ENCODE data around the gene SIM1.
A peak's percentile ranks its signal among the peaks of the same experiment; 100 is the strongest.

SIM1 gene

DNA sequence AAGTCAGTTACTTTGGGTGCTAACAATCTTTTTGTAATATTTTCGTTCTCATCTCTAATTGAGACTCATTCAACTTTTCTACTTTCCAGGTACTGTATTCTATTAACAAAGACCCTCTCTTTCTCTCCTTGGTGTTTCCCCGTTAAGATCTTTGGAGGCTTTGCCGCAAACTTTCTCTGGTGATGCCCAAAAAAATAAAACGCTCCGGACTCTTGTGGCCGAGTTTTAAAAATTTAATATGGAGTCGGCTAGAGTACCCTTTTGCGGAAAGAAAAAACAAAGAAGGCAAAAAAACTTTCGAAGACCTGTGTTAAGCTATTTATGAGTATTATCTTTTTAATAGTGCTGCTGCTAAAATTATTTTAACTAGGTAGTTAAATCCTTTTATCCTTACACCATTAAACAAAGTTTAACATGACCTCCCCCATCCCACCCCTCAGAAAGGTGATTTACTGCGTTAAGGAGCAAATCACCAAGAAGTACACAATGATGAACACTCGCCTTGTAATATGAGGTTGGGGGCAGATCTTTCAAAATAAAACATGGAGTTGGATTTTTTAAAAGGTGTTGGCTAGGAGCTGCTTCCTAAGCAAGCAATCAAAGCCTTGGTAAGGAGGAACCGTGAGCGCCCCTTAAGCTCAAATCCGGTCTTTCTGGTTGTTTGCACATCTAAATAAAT lies 10.0 kb downstream of the SIM1 start:
- peaks cover 89% of the 10 kb centered on the region for H3K27me3 ChIP-seq (ENCODE audit: insufficient read depth, low read length)
- no peak overlapping the region for H3K4me3 ChIP-seq (ENCODE audit: low read depth, low read length)
- H3K79me2 ChIP-seq (ENCODE audit: control insufficient read depth, insufficient read depth, low read length, unreplicated experiment), result no peaks in the 10 kb centered on the region
- no peaks in the 10 kb centered on the region for H3K4me1 ChIP-seq (ENCODE audit: control insufficient read depth, insufficient read depth, low read length, unreplicated experiment)
- no peak overlapping the region for H2AFZ ChIP-seq (ENCODE audit: low read length, unreplicated experiment)
- H3K36me3 ChIP-seq (ENCODE audit: insufficient read depth, low read length), result no peaks in the 10 kb centered on the region
- H3K27ac ChIP-seq (ENCODE audit: low read depth, low read length), result no peak overlapping the region

DNA sequence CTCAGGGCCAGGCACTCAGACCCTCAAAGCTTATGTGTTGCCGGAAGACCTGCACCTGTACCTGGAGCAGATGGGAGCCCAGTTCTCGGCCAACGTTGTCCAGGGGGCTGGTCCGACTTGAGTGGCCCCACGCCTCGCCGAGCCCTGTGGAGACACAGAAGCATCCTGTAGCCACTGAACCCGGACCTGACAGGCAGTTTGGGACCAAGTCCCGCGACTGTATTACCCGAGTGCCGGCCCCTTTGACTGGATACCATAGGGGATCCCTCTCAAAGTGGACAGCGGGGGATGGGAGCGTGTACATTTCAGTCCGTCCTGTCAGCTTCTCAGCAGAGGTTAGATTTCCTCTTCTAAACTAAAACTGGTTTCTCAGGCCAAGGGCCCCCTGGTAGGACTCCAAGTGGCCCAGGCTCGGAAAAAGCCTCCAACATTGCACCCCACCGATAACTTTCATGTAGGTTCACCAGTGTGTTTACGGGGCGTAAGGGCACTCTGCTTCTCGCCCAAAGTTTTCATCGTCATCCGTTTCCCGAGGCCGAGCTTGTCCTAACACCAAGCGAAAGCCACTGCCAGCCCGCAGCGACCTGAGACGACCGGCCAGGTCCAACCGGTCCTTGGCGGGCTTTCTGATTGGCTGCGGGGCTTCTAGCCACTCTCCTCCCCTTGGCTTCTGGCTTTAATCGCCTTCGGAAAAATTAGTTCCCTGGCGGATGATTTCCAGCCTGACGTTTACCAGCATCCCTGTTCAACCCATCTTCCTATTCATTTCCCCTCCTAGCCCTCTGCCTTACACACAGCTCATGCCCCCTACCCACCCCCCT lies 10.8 kb downstream of the SIM1 start:
- Histone ChIP-seq H2AFZ (ENCODE audit: low read length, unreplicated experiment) (no peak overlapping the region), H3K4me3 (ENCODE audit: low read depth, low read length) (no peak overlapping the region), H3K4me1 (ENCODE audit: control insufficient read depth, insufficient read depth, low read length, unreplicated experiment) (no peaks in the 10 kb centered on the region), H3K27me3 (ENCODE audit: insufficient read depth, low read length) (peaks cover 89% of the 10 kb centered on the region), H3K79me2 (ENCODE audit: control insufficient read depth, insufficient read depth, low read length, unreplicated experiment) (no peaks in the 10 kb centered on the region), H3K36me3 (ENCODE audit: insufficient read depth, low read length) (no peaks in the 10 kb centered on the region), H3K27ac (ENCODE audit: low read depth, low read length) (no peak overlapping the region)

DNA sequence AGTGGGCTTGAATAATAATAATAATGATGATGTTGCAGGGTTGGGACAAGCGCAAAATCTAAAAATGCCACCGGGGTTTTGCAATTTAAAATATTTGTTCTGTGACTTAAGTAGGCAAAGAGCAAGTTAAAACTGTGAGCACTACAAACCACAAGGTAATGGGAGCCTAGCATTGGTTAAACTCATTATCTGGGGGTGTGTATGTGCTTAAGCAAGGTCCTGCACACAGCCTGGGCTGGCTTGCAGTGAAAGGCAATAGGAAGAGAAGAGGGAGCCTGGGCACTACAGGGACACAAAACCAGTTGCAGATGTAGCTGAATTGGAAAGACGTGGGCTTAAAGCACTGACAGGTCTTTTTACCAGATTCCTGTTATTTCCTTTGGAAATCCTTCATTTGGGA lies 11.7 kb downstream of the SIM1 start:
- Histone ChIP-seq H3K4me1 (ENCODE audit: control insufficient read depth, insufficient read depth, low read length, unreplicated experiment) (no peaks in the 10 kb centered on the region), H3K27ac (ENCODE audit: low read depth, low read length) (no peak overlapping the region), H3K27me3 (ENCODE audit: insufficient read depth, low read length) (peaks cover 89% of the 10 kb centered on the region), H3K79me2 (ENCODE audit: control insufficient read depth, insufficient read depth, low read length, unreplicated experiment) (no peaks in the 10 kb centered on the region), H3K36me3 (ENCODE audit: insufficient read depth, low read length) (no peaks in the 10 kb centered on the region), H3K4me3 (ENCODE audit: low read depth, low read length) (no peak overlapping the region), H2AFZ (ENCODE audit: low read length, unreplicated experiment) (no peak overlapping the region)

DNA sequence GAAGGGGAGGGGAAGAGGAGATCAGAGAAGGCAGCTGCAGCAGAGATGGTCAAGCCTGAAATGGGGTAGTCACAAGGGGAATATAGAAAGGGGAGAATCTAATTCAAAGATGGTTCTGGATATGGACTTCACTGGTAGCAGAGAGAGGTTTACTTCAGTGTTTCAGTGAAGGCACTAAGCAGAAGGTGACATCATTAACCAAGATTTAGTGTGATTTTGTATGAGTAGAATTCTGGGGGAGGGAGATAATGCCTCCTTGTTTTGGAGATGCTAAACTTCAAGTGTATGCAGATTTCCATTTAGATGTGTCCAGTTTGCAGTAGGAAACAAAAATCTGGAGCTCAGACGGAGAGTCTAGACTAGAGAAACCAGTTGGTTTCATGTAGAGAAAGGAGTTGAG lies 13.1 kb downstream of the SIM1 start:
- H3K4me3 ChIP-seq (ENCODE audit: low read depth, low read length), result no peak overlapping the region
- no peak overlapping the region for H3K27ac ChIP-seq (ENCODE audit: low read depth, low read length)
- H3K36me3 ChIP-seq (ENCODE audit: insufficient read depth, low read length), result no peaks in the 10 kb centered on the region
- H3K4me1 ChIP-seq (ENCODE audit: control insufficient read depth, insufficient read depth, low read length, unreplicated experiment), result no peaks in the 10 kb centered on the region
- no peaks in the 10 kb centered on the region for H3K79me2 ChIP-seq (ENCODE audit: control insufficient read depth, insufficient read depth, low read length, unreplicated experiment)
- H2AFZ ChIP-seq (ENCODE audit: low read length, unreplicated experiment), result no peak overlapping the region
- peaks cover 89% of the 10 kb centered on the region for H3K27me3 ChIP-seq (ENCODE audit: insufficient read depth, low read length)

DNA sequence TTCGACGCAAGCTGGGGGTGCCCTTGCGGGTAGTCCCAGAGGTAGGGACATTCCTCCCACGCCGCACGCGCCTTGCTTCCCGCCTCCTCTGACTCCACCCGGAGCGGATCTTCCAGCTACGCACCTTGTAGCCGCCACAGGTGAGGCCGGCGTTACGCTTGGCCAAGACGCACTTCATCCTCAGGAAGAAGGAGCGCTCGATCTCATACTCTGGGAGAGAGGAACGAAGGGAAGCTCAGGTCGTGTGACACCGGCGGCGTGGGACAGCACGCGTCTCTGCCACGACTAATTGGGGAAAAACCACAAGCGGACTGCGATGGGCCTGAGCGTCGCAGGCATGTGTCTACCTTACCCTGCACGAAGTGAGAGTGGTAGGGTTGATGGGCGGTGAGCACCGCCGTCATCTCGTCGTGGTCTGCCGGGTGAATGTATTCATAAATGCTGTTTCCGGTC lies 15.5 kb downstream of the SIM1 start:
- H3K27ac ChIP-seq (ENCODE audit: low read depth, low read length), result no peak overlapping the region
- H3K4me1 ChIP-seq (ENCODE audit: control insufficient read depth, insufficient read depth, low read length, unreplicated experiment), result no peaks in the 10 kb centered on the region
- no peaks in the 10 kb centered on the region for H3K79me2 ChIP-seq (ENCODE audit: control insufficient read depth, insufficient read depth, low read length, unreplicated experiment)
- no peaks in the 10 kb centered on the region for H3K36me3 ChIP-seq (ENCODE audit: insufficient read depth, low read length)
- H3K4me3 ChIP-seq (ENCODE audit: low read depth, low read length), result no peak overlapping the region
- no peak overlapping the region for H2AFZ ChIP-seq (ENCODE audit: low read length, unreplicated experiment)
- peaks cover 81% of the 10 kb centered on the region for H3K27me3 ChIP-seq (ENCODE audit: insufficient read depth, low read length)

DNA sequence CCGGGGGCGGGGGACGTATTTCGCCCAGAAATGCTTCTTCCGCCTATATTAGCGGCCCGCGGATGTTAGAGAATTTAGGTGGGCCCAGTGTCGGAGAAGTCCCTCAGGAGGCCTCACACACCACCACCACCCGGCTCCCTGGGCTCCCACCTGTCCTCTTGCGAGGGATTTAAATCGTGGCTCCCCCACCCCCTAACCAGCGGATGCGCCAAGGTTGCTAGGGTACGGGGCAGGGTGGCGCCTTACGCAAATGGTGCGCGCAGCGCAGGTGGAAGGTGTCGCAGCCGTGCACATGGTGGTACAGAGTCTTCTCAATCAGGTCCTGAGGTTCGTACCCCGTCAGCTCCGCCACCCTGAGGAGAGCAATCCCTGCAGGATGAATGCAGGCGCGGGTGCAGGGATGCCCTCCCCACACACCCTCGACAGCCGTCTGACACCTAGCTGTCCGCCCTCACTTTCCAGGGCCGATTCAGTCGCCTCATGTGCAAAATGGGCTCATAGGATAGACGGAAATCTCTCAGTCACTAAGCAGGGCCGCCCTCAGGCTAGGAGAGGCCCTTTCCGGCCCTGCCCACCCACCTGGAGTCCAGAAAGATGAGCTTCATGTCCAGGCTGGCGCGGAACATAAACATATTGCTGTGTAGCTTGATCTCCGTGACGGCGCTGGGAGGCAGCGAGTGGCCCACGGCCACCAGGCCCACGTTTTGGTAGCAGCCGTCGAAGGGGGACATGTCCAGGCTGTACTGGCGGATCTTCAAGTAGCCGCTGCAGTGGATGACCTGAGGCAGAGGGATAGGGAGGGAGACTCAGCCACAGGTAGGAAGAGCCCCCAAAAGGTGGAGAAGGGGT lies 16.6 kb downstream of the SIM1 start:
- no peak overlapping the region for H2AFZ ChIP-seq (ENCODE audit: low read length, unreplicated experiment)
- no peaks in the 10 kb centered on the region for H3K79me2 ChIP-seq (ENCODE audit: control insufficient read depth, insufficient read depth, low read length, unreplicated experiment)
- peaks cover 69% of the 10 kb centered on the region for H3K27me3 ChIP-seq (ENCODE audit: insufficient read depth, low read length)
- H3K4me3 ChIP-seq (ENCODE audit: low read depth, low read length), result no peak overlapping the region
- H3K4me1 ChIP-seq (ENCODE audit: control insufficient read depth, insufficient read depth, low read length, unreplicated experiment), result no peaks in the 10 kb centered on the region
- H3K27ac ChIP-seq (ENCODE audit: low read depth, low read length), result no peak overlapping the region
- no peaks in the 10 kb centered on the region for H3K36me3 ChIP-seq (ENCODE audit: insufficient read depth, low read length)

DNA sequence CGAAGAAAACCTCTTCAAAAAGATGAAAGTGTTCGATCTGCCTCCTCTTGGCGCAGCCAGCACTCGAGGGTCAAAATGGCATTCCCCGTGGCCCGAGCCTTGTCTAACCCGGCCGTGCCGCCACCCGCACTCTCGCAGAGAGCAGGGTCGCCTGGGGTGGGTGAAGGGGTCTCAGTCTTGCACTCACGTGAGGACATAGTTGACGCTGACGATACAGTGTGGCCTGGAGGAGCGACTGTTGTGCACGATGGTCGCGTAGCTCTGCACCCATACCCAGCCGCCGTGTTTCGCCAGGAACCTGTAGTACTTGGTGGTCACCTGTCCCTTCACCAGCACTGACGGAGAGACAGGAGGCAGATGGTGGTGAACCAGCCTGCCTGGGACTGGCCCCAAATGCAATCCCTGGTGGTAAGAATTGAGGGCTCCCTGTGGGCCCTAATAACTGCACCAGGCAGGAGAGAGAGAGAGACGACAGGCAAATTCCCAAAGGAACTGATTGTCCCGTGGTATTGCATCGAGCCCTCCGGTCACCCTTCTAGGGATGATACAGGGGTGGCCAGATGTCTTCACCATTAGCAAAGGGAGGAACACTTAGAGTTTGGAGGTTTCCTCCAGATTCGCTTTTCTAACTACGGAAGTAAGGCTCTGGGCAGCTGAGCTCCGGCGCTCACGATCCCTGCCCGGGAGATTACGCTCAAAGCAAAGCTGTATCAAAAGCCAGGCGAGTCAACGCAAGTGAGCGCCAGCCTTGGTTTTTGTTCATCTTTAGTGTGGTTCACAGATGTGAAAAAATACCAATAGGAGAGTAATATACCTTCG lies 17.4 kb downstream of the SIM1 start:
- Histone ChIP-seq H3K4me3 (ENCODE audit: low read depth, low read length) (peak overlapping the region; percentile 60), H3K27me3 (ENCODE audit: insufficient read depth, low read length) (peaks cover 61% of the 10 kb centered on the region), H3K4me1 (ENCODE audit: control insufficient read depth, insufficient read depth, low read length, unreplicated experiment) (no peaks in the 10 kb centered on the region), H3K79me2 (ENCODE audit: control insufficient read depth, insufficient read depth, low read length, unreplicated experiment) (no peaks in the 10 kb centered on the region), H3K36me3 (ENCODE audit: insufficient read depth, low read length) (no peaks in the 10 kb centered on the region), H2AFZ (ENCODE audit: low read length, unreplicated experiment) (peak overlapping the region; percentile 16), H3K27ac (ENCODE audit: low read depth, low read length) (no peak overlapping the region)

DNA sequence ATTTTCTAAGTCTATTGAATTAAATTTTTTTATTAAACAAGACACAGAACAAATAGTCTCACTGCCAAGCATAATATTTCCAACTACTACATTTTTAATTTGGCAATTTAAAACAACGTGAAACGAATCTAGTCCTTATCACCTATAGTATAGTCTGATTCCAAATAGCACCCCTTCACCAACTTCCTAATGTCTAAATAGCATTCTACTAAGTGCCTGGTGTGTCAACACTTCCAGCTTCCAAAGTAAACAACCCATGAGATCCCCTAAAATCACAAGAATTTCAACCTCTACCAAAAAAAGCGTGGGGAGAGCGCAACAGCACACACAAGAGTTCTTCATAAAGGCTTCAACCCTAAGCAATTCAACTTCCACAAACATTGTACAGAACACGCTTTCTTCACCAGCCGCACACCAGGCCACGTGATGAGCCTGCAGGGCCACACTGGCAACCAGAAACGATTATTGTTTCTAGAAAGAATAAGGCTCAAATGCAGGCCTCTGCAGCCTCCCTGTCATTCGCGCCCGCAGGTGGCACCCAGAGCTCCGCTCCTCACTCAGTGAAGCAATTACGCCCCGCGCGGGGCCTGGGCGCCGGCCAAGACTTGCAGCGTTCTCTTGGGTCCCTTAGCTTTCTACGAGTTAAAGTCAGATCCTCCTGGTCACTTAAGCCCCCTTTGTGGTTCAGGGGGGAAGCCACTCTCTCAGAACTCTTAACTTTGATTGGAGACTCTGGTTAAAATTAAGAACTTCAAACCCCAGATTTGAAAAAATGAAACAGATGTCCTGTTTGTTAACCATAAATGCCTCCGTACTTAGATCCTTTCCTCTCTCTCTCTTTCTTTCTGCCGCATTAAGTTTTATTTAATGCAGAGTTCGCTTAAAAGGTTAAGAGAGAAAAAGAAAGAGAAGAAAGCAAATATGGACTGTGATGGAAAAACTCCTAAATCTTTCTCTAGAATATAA lies 18.3 kb downstream of the SIM1 start:
- H3K27me3 ChIP-seq (ENCODE audit: insufficient read depth, low read length), result peaks cover 53% of the 10 kb centered on the region
- no peak overlapping the region for H3K27ac ChIP-seq (ENCODE audit: low read depth, low read length)
- H3K79me2 ChIP-seq (ENCODE audit: control insufficient read depth, insufficient read depth, low read length, unreplicated experiment), result no peaks in the 10 kb centered on the region
- no peaks in the 10 kb centered on the region for H3K4me1 ChIP-seq (ENCODE audit: control insufficient read depth, insufficient read depth, low read length, unreplicated experiment)
- peak overlapping the region; percentile 16 for H2AFZ ChIP-seq (ENCODE audit: low read length, unreplicated experiment)
- peak overlapping the region; percentile 60 for H3K4me3 ChIP-seq (ENCODE audit: low read depth, low read length)
- H3K36me3 ChIP-seq (ENCODE audit: insufficient read depth, low read length), result no peaks in the 10 kb centered on the region

DNA sequence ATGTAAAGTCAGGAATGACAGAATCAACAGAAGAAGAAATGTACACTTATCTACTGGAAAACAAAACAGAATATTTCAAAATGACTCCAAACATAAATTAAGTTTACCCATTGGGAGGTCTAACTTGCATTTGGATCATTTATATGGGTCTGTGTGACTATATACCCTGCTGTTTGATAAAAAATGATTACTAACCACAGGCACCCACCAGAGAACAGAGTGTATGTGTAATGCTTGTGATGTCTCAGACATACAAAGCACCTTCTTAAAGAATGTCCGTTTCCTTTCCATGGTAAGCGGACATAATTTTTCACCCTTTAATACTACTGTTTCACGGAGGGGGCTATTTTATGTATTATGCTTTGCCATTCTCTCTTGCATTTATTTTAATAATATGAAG lies 19.2 kb downstream of the SIM1 start:
- Histone ChIP-seq H3K79me2 (ENCODE audit: control insufficient read depth, insufficient read depth, low read length, unreplicated experiment) (no peaks in the 10 kb centered on the region), H3K27me3 (ENCODE audit: insufficient read depth, low read length) (peaks cover 46% of the 10 kb centered on the region), H3K4me1 (ENCODE audit: control insufficient read depth, insufficient read depth, low read length, unreplicated experiment) (no peaks in the 10 kb centered on the region), H3K36me3 (ENCODE audit: insufficient read depth, low read length) (no peaks in the 10 kb centered on the region), H2AFZ (ENCODE audit: low read length, unreplicated experiment) (no peak overlapping the region), H3K4me3 (ENCODE audit: low read depth, low read length) (no peak overlapping the region), H3K27ac (ENCODE audit: low read depth, low read length) (no peak overlapping the region)

All from ACC112 (cell line).